Measurements from ENCODE around the gene IDE.
"Not testable (repeated sequence)": the region's sequence is repeated elsewhere in the genome, so short reads cannot be mapped to it uniquely, and the experiment has no call there.

The IDE gene

GRCh38 chr10:92483539-92483938, 90.4 kb downstream of the IDE start:
- DNase-seq = no peak

GRCh38 chr10:92480413-92480812, 93.5 kb downstream of the IDE start:
- DNase-seq = no peak

- DNase-seq = no peak
These were observed 94.3 kb downstream of the IDE start for GRCh38 chr10:92479547-92479946.

- DNase-seq = no peak
These were observed 95.4 kb downstream of the IDE start for GRCh38 chr10:92478536-92478935.

- no peak for DNase-seq
These were observed 98.5 kb downstream of the IDE start for GRCh38 chr10:92475357-92475868.

- DNase-seq = no peak
These were observed 103.9 kb downstream of the IDE start for GRCh38 chr10:92470026-92470425.

- no peak for DNase-seq
These were observed 109.5 kb downstream of the IDE start for GRCh38 chr10:92464364-92464763.

GRCh38 chr10:92463582-92463981, 110.3 kb downstream of the IDE start:
- DNase-seq = no peak

- not testable (repeated sequence) for DNase-seq
These were observed 118.9 kb downstream of the IDE start for GRCh38 chr10:92454955-92455354.

- DNase-seq = no peak
These were observed 121.6 kb downstream of the IDE start for GRCh38 chr10:92452313-92452712.

- no peak for DNase-seq
These were observed 122.5 kb downstream of the IDE start for GRCh38 chr10:92451431-92451830.

- no peak for DNase-seq
These were observed 123.0 kb downstream of the IDE start for GRCh38 chr10:92450896-92451295.

- DNase-seq = no peak
These were observed 133.3 kb downstream of the IDE start for GRCh38 chr10:92440578-92440977.

- DNase-seq = no peak
These were observed 135.7 kb downstream of the IDE start for GRCh38 chr10:92438220-92438619.

GRCh38 chr10:92436611-92437010, 137.3 kb downstream of the IDE start:
- no peak for DNase-seq

GRCh38 chr10:92436065-92436464, 137.8 kb downstream of the IDE start:
- not testable (repeated sequence) for DNase-seq

GRCh38 chr10:92434385-92434784, 139.5 kb downstream of the IDE start:
- DNase-seq = no peak

GRCh38 chr10:92432596-92432995, 141.3 kb downstream of the IDE start:
- DNase-seq = no peak

GRCh38 chr10:92430103-92430502, 143.8 kb downstream of the IDE start:
- no peak for DNase-seq

- DNase-seq = no peak
These were observed 152.3 kb downstream of the IDE start for GRCh38 chr10:92421550-92421949.

- DNase-seq = no peak
These were observed 153.2 kb downstream of the IDE start for GRCh38 chr10:92420546-92421275.

GRCh38 chr10:92419740-92420545, 153.9 kb downstream of the IDE start:
- DNase-seq = no peak

- no peak for DNase-seq
These were observed 155.0 kb downstream of the IDE start for GRCh38 chr10:92418891-92419290.

GRCh38 chr10:92418221-92418620, 155.7 kb downstream of the IDE start:
- no peak for DNase-seq

Measured in CD4-positive, alpha-beta T cell treated with Interleukin-12 subunit alpha and Interleukin-12 subunit beta, for 1 hour (primary cell).